Left lobe of liver (tissue), 2 donors: ENCODE measurements around the gene LBH. TPM values are rescaled to one million over a fixed set of nuclear protein-coding genes. Genes with fewer than 3 reads are reported as not detected.
A peak's percentile ranks its signal among the peaks of the same experiment; 100 is the strongest.

Source experiments
- ATAC-seq: fragments of 200-7000 bp; cut with Tn5 transposase; one replicate; pipeline ENCODE4 v1.9.1; 2020; ENCODE audit warnings: mild to moderate bottlenecking, moderate library complexity
- DNase-seq: peaks from one replicate; pipeline ENCODE4 v3.0.0-alpha.2; 2020; ENCODE audit warnings: low spot score
- total RNA-seq: library from RNA; stranded (reverse); gene quantifications from one replicate; pipeline ENCODE4 v1.2.1, GENCODE V29; 2021
- donor health status: DM: no; HTN: no; CAD: no; lungs with moderate emphysema.
- donor health status: DM: no; HTN: yes; CAD: no.

The LBH gene
- total RNA-seq, result 7.6 TPM

- ATAC-seq (peak; percentile 81), DNase-seq (peak; percentile 74)
Measured at GRCh38 chr2:30231212-30231995, at the start of gene LBH. Gene LBH (plus strand): TSS chr2:30231534. CDS start chr2:30231739, 205 bp downstream.

- DNase-seq (peak; percentile 4), ATAC-seq (no peak)
Measured at GRCh38 chr2:30184035-30184434, 47.3 kb upstream of the LBH start.

GRCh38 chr2:30185178-30185577, 46.2 kb upstream of the LBH start:
- ATAC-seq, result no peak

GRCh38 chr2:30188292-30188691, 43.0 kb upstream of the LBH start:
- ATAC-seq (no peak), DNase-seq (no peak)

More at GRCh38 chr2:30185178-30185577, 46.2 kb upstream of the LBH start:
- DNase-seq, result no peak

GRCh38 chr2:30190637-30191036, 40.7 kb upstream of the LBH start:
- DNase-seq (no peak), ATAC-seq (no peak)

- ATAC-seq (no peak), DNase-seq (no peak)
Measured at GRCh38 chr2:30191107-30191506, 40.2 kb upstream of the LBH start.

GRCh38 chr2:30191819-30192271, 39.5 kb upstream of the LBH start:
- ATAC-seq, result no peak
- DNase-seq, result no peak

- no peak for DNase-seq
- ATAC-seq, result no peak
Measured at GRCh38 chr2:30192314-30192713, 39.0 kb upstream of the LBH start.

GRCh38 chr2:30193104-30193681, 38.1 kb upstream of the LBH start:
- no peak for ATAC-seq
- DNase-seq, result no peak

GRCh38 chr2:30194421-30194820, 36.9 kb upstream of the LBH start:
- no peak for ATAC-seq
- DNase-seq, result no peak

- ATAC-seq (no peak), DNase-seq (no peak)
Measured at GRCh38 chr2:30195016-30195415, 36.3 kb upstream of the LBH start.

- ATAC-seq (no peak), DNase-seq (no peak)
Measured at GRCh38 chr2:30197570-30198192, 33.7 kb upstream of the LBH start.

- ATAC-seq (peak; percentile 48), DNase-seq (no peak)
Measured at GRCh38 chr2:30201990-30202389, 29.3 kb upstream of the LBH start.

GRCh38 chr2:30203156-30203555, 28.2 kb upstream of the LBH start:
- DNase-seq, result no peak
- no peak for ATAC-seq

GRCh38 chr2:30204281-30204680, 27.1 kb upstream of the LBH start:
- ATAC-seq (no peak), DNase-seq (no peak)

- no peak for DNase-seq
- ATAC-seq, result no peak
Measured at GRCh38 chr2:30205456-30205855, 25.9 kb upstream of the LBH start.

GRCh38 chr2:30206461-30207430, 24.6 kb upstream of the LBH start:
- no peak for ATAC-seq

GRCh38 chr2:30208453-30208852, 22.9 kb upstream of the LBH start:
- peak; percentile 52 for DNase-seq

More at GRCh38 chr2:30206461-30207430, 24.6 kb upstream of the LBH start:
- no peak for DNase-seq

GRCh38 chr2:30209227-30209626, 22.1 kb upstream of the LBH start:
- DNase-seq, result no peak
- ATAC-seq, result no peak

More at GRCh38 chr2:30208453-30208852, 22.9 kb upstream of the LBH start:
- ATAC-seq, result peak; percentile 98

GRCh38 chr2:30213326-30213725, 18.0 kb upstream of the LBH start:
- ATAC-seq (no peak), DNase-seq (no peak)
